Measurements from ENCODE around the gene GNG2. TPM values are rescaled to one million over a fixed set of nuclear protein-coding genes. Genes with fewer than 3 reads are reported as not detected.

Gene GNG2
- total RNA-seq, 1 donor from 2014 or later, result 245 TPM

- Mint-ChIP-seq H3K36me3 (ENCODE audit: unreplicated experiment) (peaks cover under 1% of the 10 kb centered on the region), H3K4me3 (ENCODE audit: unreplicated experiment) (peak overlapping the region; percentile 98), H3K27ac (ENCODE audit: unreplicated experiment) (peak overlapping the region; percentile 76), H3K27me3 (ENCODE audit: unreplicated experiment) (peaks cover 14% of the 10 kb centered on the region), H3K4me1 (ENCODE audit: low read depth, unreplicated experiment) (peaks cover 20% of the 10 kb centered on the region), H3K9me3 (ENCODE audit: unreplicated experiment) (peaks cover 11% of the 10 kb centered on the region)
- DNase-seq, result no peak
- no peak for TF ChIP-seq CTCF (IDR thresholded peaks at IDR 0.05; ENCODE audit: partially characterized antibody, unreplicated experiment)
These were observed 1.9 kb downstream of the GNG2 start for GRCh38 chr14:51862176-51862796.

DNA sequence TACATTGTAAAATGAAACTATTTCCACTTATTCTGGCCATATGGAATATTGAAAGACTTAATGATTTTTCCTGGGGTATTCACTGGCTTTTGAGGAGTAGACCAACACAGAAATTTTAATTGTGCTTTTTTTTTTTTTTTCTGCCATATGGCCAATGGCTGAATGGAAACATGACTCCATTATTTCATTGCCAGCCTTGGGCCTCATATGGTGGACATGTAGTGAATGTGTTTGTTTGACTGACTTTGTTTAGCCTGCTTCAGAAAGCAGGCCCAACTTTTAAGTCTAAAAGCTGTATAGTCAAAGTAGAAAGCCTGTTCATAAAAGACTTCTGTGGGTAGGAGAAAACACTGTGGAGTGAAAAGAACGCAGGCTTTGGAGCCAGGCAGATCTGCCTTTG, 2.4 kb downstream of the GNG2 start:
- peaks cover 12% of the 10 kb centered on the region for H3K27me3 Mint-ChIP-seq (ENCODE audit: unreplicated experiment)
- no peaks in the 10 kb centered on the region for H3K36me3 Mint-ChIP-seq (ENCODE audit: unreplicated experiment)
- TF ChIP-seq CTCF (IDR thresholded peaks at IDR 0.05; ENCODE audit: partially characterized antibody, unreplicated experiment), result no peak
- DNase-seq, result no peak
- H3K4me3 Mint-ChIP-seq (ENCODE audit: unreplicated experiment), result peak overlapping the region; percentile 98
- peak overlapping the region; percentile 76 for H3K27ac Mint-ChIP-seq (ENCODE audit: unreplicated experiment)
- H3K4me1 Mint-ChIP-seq (ENCODE audit: low read depth, unreplicated experiment), result peaks cover 20% of the 10 kb centered on the region
- peaks cover 11% of the 10 kb centered on the region for H3K9me3 Mint-ChIP-seq (ENCODE audit: unreplicated experiment)

DNA sequence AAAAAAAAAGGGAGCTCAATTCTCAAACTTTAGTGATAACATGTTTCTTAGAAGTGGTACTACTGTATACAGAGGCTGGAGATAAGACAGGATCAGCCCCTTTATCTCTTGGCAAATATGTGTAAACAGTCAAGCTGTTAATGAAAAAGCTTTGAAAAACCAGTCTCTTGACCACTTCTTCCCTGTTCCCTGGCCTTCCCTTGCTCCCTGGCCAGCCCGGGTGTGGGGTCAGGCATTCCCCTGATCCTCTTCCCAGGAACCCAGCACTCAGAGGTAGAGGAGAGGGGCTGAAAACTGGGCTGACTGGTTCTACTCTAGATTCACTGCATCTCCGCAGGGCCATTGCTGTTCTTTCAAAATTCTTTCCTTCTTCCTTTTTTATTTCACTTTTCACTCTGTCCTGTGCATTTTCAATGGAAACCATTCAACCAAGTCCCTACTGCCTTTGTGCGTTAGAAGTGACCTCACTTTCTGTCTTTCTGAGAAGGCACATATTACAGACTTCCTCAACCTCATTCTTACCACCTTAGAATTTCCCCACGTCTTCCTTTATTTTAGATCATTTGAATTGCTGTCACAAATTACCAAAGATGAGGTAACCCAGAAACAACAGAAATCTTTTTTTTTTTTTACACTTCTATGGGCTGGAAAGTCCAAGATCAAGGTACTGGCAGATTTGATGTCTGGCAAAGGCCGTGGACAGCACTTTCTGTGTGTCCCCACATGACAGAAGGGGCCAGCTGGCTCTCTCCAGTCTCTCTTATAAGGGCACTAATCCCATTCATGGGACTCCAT, 5.7 kb downstream of the GNG2 start:
- Mint-ChIP-seq H3K4me1 (ENCODE audit: low read depth, unreplicated experiment) (peaks cover 14% of the 10 kb centered on the region), H3K9me3 (ENCODE audit: unreplicated experiment) (peaks cover 3% of the 10 kb centered on the region), H3K27me3 (ENCODE audit: unreplicated experiment) (peaks cover 5% of the 10 kb centered on the region), H3K27ac (ENCODE audit: unreplicated experiment) (no peak overlapping the region), H3K36me3 (ENCODE audit: unreplicated experiment) (no peaks in the 10 kb centered on the region), H3K4me3 (ENCODE audit: unreplicated experiment) (no peak overlapping the region)
- DNase-seq, result no peak
- no peak for TF ChIP-seq CTCF (IDR thresholded peaks at IDR 0.05; ENCODE audit: partially characterized antibody, unreplicated experiment)

DNA sequence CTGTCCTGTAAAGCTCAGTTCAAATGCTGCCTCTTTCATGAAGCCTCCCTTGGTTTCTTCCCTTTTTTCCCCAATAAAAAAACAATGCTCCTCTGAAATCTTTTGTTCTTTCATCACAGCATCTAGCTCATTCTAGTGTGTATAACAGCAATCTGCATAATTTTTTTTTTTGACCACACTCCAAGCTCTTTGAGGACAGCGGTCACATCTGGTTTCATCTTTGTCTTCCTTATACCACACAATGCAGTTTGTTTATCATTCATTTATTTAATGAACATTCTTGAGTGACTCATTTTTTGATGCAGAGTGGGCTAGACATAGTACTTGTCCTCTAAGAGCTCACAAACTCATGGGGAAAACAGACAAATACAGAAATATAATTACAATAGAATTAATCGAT, 7.3 kb downstream of the GNG2 start:
- no peak for TF ChIP-seq CTCF (IDR thresholded peaks at IDR 0.05; ENCODE audit: partially characterized antibody, unreplicated experiment)
- H3K9me3 Mint-ChIP-seq (ENCODE audit: unreplicated experiment), result peaks cover 2% of the 10 kb centered on the region
- H3K27me3 Mint-ChIP-seq (ENCODE audit: unreplicated experiment), result peaks cover 3% of the 10 kb centered on the region

DNA sequence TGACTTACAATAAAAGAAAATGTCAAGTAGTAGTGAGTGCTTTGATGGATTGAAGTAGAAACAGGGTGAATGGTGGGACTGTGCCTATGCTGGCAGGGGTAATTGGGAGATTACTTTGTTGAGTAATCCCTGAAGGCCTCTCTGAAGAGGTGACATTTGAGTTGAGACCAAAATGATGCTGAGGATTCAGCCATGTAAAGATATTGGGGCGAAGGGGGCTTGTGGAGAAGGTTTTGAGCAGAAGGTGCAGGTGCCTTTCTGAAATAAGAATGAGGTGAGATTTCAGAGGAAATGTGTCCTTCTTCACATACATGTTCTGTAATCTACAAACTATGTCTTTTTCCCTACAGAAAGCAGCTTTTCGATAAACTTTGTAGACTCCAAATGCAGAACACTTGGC, 8.0 kb downstream of the GNG2 start:
- Mint-ChIP-seq H3K9me3 (ENCODE audit: unreplicated experiment) (peaks cover 2% of the 10 kb centered on the region), H3K4me3 (ENCODE audit: unreplicated experiment) (no peak overlapping the region), H3K36me3 (ENCODE audit: unreplicated experiment) (no peaks in the 10 kb centered on the region), H3K27me3 (ENCODE audit: unreplicated experiment) (peaks cover 3% of the 10 kb centered on the region), H3K4me1 (ENCODE audit: low read depth, unreplicated experiment) (peaks cover 23% of the 10 kb centered on the region), H3K27ac (ENCODE audit: unreplicated experiment) (no peak overlapping the region)
- no peak for TF ChIP-seq CTCF (IDR thresholded peaks at IDR 0.05; ENCODE audit: partially characterized antibody, unreplicated experiment)
- DNase-seq, result no peak

More for the DNA sequence above, 7.3 kb downstream of the GNG2 start:
- Mint-ChIP-seq H3K4me1 (ENCODE audit: low read depth, unreplicated experiment) (peaks cover 18% of the 10 kb centered on the region), H3K36me3 (ENCODE audit: unreplicated experiment) (no peaks in the 10 kb centered on the region), H3K4me3 (ENCODE audit: unreplicated experiment) (no peak overlapping the region), H3K27ac (ENCODE audit: unreplicated experiment) (no peak overlapping the region)
- no peak for DNase-seq

Measured in glutamatergic neuron (in vitro differentiated cells).